GM12872 (cell line): ENCODE results near the gene AKAP8L.

Source experiments
- TF ChIP-seq, protein P1 (sequence below): IDR thresholded peaks from 3 replicates; pipeline ENCODE4 v1.5.1; 2011; ENCODE audit warnings: low read depth, mild to moderate bottlenecking, low read length, moderate library complexity; ENCODE audit not compliant: insufficient read depth

AKAP8L gene

DNA sequence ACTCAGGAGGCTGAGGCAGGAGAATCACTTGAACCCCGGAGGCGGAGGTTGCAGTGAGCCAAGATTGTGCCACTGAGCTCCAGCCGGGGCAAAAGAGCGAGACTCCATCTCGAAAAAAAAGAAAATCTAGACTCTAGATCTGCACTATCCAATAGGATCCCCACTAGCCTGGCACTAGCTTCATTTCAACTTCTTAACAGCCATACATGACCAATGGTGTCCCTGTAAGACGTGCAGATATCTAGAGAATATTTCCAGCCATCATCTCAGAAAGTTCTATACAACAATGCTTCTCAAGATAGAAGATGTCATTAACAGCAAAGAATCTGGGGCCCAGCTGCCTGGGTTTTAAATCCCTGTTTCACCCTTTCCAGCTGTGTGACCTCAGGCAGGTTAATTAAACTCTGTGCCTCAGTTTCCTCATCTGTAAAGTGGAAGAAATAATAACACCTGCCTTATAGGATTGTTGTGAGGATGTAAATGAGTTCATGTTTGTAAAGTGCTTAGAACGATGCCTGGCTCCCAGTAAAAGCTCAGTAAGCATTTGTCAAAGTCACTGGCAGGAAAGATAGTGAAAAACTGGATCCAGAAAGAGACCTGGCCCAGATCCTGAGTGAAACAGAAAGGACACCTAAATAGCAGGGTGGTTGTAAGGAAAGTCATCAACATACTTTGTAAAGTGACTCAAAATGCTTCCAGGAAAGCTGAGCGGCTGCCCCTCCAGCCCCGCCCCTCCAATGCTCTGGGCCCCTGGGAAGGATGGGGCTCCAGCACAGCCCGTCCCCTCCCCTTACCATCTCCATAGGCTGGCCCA is 17.4 kb upstream of the AKAP8L start:
- TF ChIP-seq, protein P1, sequence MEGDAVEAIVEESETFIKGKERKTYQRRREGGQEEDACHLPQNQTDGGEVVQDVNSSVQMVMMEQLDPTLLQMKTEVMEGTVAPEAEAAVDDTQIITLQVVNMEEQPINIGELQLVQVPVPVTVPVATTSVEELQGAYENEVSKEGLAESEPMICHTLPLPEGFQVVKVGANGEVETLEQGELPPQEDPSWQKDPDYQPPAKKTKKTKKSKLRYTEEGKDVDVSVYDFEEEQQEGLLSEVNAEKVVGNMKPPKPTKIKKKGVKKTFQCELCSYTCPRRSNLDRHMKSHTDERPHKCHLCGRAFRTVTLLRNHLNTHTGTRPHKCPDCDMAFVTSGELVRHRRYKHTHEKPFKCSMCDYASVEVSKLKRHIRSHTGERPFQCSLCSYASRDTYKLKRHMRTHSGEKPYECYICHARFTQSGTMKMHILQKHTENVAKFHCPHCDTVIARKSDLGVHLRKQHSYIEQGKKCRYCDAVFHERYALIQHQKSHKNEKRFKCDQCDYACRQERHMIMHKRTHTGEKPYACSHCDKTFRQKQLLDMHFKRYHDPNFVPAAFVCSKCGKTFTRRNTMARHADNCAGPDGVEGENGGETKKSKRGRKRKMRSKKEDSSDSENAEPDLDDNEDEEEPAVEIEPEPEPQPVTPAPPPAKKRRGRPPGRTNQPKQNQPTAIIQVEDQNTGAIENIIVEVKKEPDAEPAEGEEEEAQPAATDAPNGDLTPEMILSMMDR = no peak

DNA sequence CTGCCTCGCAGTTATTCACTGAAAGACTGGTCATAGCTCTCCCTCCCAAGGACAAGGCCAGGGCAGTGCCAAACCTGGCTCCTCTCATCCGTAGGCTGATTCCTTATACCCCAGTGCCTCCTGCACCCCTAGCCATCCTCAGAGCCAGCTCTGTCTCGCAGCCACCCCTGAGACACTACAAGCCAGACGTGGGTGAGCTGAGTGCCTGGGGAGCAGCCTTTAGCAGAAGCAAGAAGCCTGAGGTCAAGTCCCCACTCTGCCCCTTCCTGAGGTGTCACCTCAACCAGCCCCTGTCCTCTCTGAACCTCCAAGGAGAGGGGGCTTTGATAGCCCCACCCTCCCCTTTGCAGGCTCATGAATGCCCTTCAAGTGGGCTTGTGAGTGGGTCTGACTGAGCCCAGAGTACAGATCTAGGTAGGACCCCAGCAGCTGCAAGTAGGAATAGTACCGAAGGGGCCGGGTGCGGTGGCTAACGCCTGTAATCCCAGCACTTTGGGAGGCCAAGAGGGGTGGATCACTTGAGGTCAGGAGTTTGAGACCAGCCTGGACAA is 14.8 kb upstream of the AKAP8L start:
- TF ChIP-seq, protein P1 = no peak

DNA sequence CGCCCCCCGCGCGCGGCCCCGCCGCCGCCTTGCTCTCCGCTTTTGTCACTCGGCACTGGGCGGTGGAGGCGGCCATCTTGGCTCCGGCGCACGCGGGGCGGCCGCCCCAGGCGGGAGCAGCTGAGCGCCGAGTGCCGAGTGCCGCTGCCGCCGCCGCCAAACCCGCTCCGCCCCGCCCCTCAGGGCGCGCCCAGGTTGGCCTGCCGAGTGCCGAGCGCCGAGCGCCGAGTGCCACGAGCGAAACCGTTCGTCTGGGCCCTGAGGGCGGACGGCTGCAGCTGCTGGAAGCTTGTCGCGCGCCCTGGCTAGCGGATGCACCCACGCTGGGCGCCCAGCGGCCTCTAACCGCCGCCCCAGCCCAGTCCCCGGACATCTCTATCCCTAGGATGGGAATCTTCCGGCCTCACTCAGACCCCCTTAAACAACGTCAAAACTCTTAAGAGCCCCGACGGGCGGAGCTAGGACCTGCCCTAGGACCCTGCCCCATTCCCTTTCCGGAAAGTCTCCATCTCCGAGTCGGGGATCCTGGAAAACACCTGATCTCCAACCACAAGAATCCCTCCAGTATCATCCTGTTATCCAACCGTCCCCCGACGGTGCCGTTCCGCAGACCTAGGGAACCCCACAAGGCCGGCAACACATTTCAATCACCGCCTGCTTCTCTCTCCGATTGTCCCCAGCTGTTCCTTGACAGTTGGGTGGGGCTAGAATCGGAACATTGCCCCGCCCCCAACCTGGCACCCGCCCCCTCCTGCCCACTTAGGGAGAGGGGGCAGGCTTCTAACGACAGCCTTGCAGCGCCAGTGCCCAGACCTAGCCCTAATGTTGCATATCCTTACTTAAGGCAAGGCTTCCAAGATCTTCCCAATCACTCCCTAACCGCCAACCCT is 14.1 kb upstream of the AKAP8L start:
- TF ChIP-seq, protein P1 = no peak

DNA sequence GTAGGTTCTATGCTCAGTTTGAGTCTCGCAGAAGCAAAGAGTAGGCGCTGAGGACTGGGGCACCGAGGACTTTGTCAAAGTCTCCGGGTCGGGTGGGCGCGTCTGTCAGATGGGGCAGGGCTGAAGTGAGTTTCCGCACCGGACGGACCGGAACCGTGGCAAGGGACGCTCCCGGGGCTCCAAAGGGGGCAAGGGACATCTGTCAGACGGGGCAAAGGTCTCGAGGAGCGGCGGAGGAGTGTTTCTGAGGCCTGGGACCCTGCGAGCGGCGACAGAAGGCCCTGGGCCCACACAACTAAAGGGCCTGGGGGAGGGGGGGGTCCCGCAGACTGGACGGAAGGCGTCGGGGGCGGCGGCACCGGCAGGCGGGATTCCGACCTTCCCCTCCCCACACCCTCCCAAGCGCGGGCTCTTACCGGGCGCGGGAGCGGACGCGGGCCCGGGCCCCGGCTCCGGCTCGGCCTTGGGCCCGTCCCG is 13.3 kb upstream of the AKAP8L start:
- TF ChIP-seq, protein P1 = no peak

DNA sequence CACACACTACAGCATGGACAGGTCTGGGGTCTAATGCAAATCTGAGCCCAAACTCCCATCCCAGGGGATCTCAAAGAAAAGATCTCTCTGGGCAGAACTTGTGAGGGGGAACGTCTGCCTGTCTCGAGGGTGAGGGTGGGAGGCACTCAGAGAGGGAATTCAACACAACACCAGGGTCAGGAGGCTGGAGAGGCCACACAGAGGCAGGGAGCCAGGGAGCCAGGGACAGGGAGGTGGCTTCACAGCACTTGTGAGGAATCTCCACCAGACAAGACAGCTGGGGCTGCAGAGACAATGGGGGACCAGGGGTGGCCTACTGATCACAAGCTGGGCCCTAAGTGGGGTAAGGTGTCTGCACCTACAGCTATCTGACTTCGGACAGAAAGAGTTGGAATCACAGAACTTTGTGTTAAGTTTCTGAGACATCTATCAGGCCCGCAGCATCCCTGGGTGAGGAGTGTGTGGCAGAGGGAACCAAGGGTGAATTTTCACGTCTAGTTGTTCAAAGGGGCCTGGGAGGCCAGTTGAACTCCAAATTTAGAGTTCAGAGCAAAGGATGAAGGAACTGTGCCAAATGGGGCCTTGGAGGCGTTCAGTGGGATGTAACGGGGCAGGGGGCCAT is 12.7 kb upstream of the AKAP8L start:
- TF ChIP-seq, protein P1 = no peak

DNA sequence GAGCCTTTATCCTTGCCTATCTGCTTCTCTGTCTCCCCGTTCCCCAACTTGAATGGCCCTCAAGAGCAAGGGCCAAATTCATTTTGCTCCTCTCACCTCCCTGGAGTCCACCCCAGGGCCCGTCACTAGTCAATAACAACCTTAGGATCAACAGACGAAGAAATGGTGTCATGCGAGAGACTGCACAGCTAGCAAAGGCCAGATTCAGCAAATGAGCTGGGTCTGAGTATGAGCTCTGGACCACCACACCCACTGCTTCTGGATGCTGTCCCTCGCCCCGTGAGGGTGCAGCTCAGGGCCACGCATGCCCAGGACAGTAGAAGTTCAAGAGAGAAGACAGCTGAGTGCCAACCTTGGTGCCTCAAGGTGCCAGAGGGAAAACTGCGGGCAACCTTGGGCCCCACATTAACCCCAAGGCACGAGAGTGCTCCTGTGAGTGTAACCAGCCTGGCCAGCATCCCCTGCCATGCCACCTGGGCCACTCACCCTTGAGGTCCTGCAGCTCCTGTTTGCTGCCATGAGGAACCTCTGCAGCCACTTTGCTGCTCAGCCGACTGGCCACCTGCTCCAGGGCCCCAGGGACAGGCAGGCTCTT is 11.8 kb upstream of the AKAP8L start:
- TF ChIP-seq, protein P1 = no peak
